OCI-LY3 (cell line): Measurements from ENCODE around the gene GLT1D1.

Experiments
- H2AFZ ChIP-seq: fragments of 200-600, 300-600 bp; shearing (Covaris generic); 2 replicates; pipeline ENCODE4 v1.6.0; 2014; ENCODE audit warnings: antibody characterized with exemption, low read depth, low read length
- H3K27ac ChIP-seq: fragments of 200-600, 300-600 bp; sonication (generic); 2 replicates; pipeline ENCODE4 v1.5.1; 2014; ENCODE audit warnings: mild to moderate bottlenecking, low read length, moderate library complexity, mixed read lengths
- H3K27me3 ChIP-seq: fragments of 200-600, 300-600 bp; sonication (generic); 2 replicates; pipeline ENCODE4 v1.6.1; 2014; ENCODE audit warnings: low read depth, low read length, mixed read lengths
- H3K36me3 ChIP-seq: fragments of 200-600, 300-600 bp; sonication (generic); replicated peaks from 2 replicates; pipeline ENCODE3; 2014; ENCODE audit warnings: low read depth, low read length, mixed read lengths
- H3K4me1 ChIP-seq: fragments of 300-600, 200-600 bp; sonication (generic); 2 replicates; pipeline ENCODE4 v1.6.1; 2014; ENCODE audit warnings: low read length, mixed read lengths
- H3K4me2 ChIP-seq: fragments of 200-600, 300-600 bp; sonication (generic); 2 replicates; pipeline ENCODE4 v1.6.1; 2014; ENCODE audit warnings: low read length, mixed read lengths
- H3K4me3 ChIP-seq: fragments of 300-600, 200-600 bp; sonication (generic); 2 replicates; pipeline ENCODE4 v1.5.1; 2014; ENCODE audit warnings: antibody characterized with exemption, mild to moderate bottlenecking, low read length, moderate library complexity
- H3K79me2 ChIP-seq: fragments of 300-600, 200-600 bp; shearing (Covaris generic); 2 replicates; pipeline ENCODE4 v1.6.1; 2014; ENCODE audit warnings: mild to moderate bottlenecking, low read length, mixed read lengths
- H3K9ac ChIP-seq: fragments of 300-600, 200-600 bp; shearing (Covaris generic); 2 replicates; pipeline ENCODE4 v1.6.0; 2014; ENCODE audit warnings: mild to moderate bottlenecking, low read length, moderate library complexity
- H3K9me3 ChIP-seq: fragments of 200-600, 300-600 bp; shearing (Covaris generic); 2 replicates; pipeline ENCODE4 v1.6.1; 2014; ENCODE audit warnings: low read length, mixed read lengths; ENCODE audit not compliant: insufficient read depth
- H4K20me1 ChIP-seq: fragments of 200-600, 300-600 bp; sonication (generic); 2 replicates; pipeline ENCODE4 v1.6.1; 2016; ENCODE audit warnings: low read length, mixed read lengths; ENCODE audit not compliant: insufficient read depth
- EZH2phosphoT487 ChIP-seq: fragments of 200-600 bp; shearing (Covaris generic); IDR thresholded peaks from 2 replicates; pipeline ENCODE4 v1.6.1; 2018; ENCODE audit warnings: antibody characterized with exemption, mixed run types, low read depth
- TF ChIP-seq, protein P1 (sequence below): fragments of 200-600, 300-600 bp; sonication (generic); IDR thresholded peaks from 2 replicates; pipeline ENCODE4 v1.5.1; 2014; ENCODE audit warnings: antibody characterized with exemption, low read length, low read depth

Gene GLT1D1

DNA sequence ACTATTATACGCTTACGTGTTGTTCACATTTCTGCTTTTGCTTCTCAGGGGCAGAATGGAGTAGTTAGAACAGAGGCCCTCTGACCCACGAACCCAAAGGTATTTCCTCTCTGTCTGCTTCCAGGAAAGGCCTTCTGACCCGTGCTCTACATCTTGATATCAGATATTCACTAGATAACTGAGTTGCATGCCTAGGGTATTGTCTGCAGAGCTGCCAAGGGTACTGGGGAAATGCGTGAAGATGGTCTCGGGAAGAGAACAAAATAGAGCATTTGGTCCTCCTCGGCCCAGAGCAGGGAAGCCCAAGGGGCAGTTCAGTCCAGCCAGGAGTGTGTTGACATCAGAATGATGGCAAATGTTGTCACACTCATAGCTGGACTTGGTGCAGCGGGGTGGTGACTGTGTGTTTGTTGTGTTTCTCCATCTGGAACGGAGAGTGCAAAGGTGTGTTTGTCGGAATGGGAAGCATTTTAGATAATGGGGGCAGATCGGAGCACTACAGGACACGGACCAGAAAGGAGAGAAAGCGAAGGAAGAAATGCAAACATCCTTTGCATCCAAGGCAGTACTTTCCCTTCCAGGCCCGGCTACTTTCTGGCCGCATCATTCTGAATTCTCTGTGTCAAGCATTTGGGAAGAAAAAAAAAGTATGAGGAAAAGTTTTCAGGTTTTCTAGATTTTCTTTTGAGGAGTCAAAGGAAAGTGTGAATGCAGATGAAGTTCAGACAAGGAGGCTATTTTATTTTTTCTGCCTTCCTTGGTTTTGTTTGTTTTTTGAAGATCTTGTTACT lies 8.1 kb downstream of the GLT1D1 start:
- Histone ChIP-seq H3K4me3 (no peak overlapping the region), H3K4me1 (no peaks in the 10 kb centered on the region), H4K20me1 (no peaks in the 10 kb centered on the region), H3K79me2 (no peaks in the 10 kb centered on the region), H2AFZ (no peak overlapping the region), H3K36me3 (no peaks in the 10 kb centered on the region), H3K4me2 (no peak overlapping the region), H3K9ac (no peak overlapping the region), H3K9me3 (no peaks in the 10 kb centered on the region), H3K27me3 (peaks cover 5% of the 10 kb centered on the region; the same call in 1 of the 2 replicates), H3K27ac (no peak overlapping the region)
- TF ChIP-seq, protein P1, sequence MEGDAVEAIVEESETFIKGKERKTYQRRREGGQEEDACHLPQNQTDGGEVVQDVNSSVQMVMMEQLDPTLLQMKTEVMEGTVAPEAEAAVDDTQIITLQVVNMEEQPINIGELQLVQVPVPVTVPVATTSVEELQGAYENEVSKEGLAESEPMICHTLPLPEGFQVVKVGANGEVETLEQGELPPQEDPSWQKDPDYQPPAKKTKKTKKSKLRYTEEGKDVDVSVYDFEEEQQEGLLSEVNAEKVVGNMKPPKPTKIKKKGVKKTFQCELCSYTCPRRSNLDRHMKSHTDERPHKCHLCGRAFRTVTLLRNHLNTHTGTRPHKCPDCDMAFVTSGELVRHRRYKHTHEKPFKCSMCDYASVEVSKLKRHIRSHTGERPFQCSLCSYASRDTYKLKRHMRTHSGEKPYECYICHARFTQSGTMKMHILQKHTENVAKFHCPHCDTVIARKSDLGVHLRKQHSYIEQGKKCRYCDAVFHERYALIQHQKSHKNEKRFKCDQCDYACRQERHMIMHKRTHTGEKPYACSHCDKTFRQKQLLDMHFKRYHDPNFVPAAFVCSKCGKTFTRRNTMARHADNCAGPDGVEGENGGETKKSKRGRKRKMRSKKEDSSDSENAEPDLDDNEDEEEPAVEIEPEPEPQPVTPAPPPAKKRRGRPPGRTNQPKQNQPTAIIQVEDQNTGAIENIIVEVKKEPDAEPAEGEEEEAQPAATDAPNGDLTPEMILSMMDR = no peak

DNA sequence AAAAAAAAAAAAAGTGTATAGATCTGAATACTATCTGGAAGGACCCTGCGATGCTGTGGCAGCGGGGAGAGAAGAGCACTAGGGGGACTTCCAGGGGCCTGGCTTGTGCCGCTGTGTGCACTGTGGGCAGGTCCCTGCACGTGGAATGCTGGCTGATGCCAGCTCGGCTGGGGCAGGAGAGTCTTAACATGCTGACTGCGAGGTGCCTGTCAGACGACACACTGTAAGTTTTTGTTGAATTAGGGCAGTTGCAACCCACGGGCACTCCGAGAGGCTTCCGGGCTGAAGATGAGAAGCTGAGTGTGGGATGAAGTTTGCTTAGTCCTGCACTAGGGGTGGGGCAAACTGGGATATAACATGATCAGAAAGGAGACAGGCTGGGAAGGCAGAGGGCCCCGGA lies 10.7 kb downstream of the GLT1D1 start:
- Histone ChIP-seq H3K27ac (no peak overlapping the region), H3K9ac (no peak overlapping the region), H3K36me3 (no peaks in the 10 kb centered on the region), H3K4me1 (no peaks in the 10 kb centered on the region), H3K4me3 (no peak overlapping the region), H3K4me2 (no peak overlapping the region), H3K79me2 (no peaks in the 10 kb centered on the region), H3K27me3 (peaks cover 5% of the 10 kb centered on the region; the same call in 1 of the 2 replicates), H3K9me3 (no peaks in the 10 kb centered on the region), H2AFZ (no peak overlapping the region), H4K20me1 (no peaks in the 10 kb centered on the region)
- no peak for TF ChIP-seq EZH2phosphoT487
- TF ChIP-seq, protein P1 = no peak

DNA sequence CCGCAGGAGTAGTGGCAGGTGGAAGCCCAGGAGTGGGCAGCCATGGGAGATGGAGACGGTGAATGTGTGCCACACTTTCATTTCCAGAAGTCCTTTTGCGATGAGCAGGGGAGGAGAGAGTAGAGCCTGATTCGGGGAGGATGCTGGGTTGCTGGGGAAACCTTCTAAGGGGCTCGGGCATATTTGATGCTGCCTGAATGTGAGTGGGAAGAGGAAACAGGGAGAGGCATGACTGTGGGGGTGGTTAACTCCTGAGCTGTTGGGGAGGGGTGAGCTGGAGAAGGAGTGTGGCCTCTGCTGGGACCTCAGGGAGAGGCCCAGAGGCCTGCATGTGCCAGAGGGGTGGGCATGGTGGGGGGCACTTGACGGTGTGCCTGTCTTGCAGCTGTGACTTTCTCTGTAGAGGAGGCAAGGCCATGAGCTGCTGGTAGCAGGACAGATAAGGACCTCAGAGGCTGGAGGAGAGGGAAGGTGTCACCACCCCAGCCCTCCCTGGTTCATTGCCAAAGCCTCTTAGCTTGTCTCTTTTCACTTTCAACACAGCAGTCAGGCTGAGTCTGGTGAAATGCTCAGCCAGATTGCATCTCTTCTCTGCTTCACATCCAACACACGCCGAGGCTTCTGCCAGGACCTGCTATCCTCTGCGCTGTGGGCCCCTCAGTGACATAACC lies 11.4 kb downstream of the GLT1D1 start:
- peaks cover 2% of the 10 kb centered on the region; the same call in 1 of the 2 replicates for H3K27me3 ChIP-seq
- no peak overlapping the region for H2AFZ ChIP-seq
- H3K9ac ChIP-seq = no peak overlapping the region
- no peaks in the 10 kb centered on the region for H3K9me3 ChIP-seq
- no peak overlapping the region for H3K4me2 ChIP-seq
- no peaks in the 10 kb centered on the region for H3K36me3 ChIP-seq
- H3K27ac ChIP-seq = no peak overlapping the region
- TF ChIP-seq, protein P1 = no peak
- no peak for TF ChIP-seq EZH2phosphoT487
- no peaks in the 10 kb centered on the region for H4K20me1 ChIP-seq
- H3K4me1 ChIP-seq = no peaks in the 10 kb centered on the region
- H3K4me3 ChIP-seq = no peak overlapping the region
- no peaks in the 10 kb centered on the region for H3K79me2 ChIP-seq

DNA sequence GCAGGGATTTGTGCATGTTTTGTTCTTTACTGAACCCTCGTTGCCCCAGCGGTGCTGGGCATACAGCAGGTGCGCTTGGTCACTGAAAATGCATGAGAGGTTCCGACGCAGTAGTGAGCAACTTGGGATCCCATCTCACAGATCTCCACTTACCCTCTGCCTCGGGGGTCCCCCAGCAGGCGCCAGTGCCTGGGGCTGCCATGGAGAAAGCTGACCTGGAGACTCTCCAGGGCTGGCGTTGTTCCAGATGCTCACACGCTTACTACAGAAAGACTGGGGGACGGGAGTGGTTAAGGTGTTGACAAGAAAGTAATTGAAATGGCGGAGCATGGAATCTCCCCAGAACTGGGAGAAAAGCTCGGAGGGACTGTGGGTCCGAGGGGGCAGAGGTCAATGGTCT lies 14.2 kb downstream of the GLT1D1 start:
- no peak overlapping the region for H2AFZ ChIP-seq
- H3K27me3 ChIP-seq = no peaks in the 10 kb centered on the region
- H3K36me3 ChIP-seq = no peaks in the 10 kb centered on the region
- TF ChIP-seq EZH2phosphoT487 = no peak
- TF ChIP-seq, protein P1 = no peak
- H4K20me1 ChIP-seq = no peaks in the 10 kb centered on the region
- no peaks in the 10 kb centered on the region for H3K9me3 ChIP-seq
- H3K9ac ChIP-seq = no peak overlapping the region
- no peaks in the 10 kb centered on the region for H3K79me2 ChIP-seq
- no peaks in the 10 kb centered on the region for H3K4me1 ChIP-seq
- no peak overlapping the region for H3K4me2 ChIP-seq
- no peak overlapping the region for H3K4me3 ChIP-seq
- H3K27ac ChIP-seq = no peak overlapping the region
